GM12873 (cell line): ENCODE measurements around the gene IL18R1.

Experiments used
- TF ChIP-seq, protein P1 (sequence below): IDR thresholded peaks from 2 replicates; pipeline ENCODE4 v1.5.1; 2012; ENCODE audit warnings: low read depth, mild to moderate bottlenecking, moderate library complexity, low read length, control low read depth; ENCODE audit not compliant: insufficient read depth; ENCODE audit errors: missing control alignments

Gene IL18R1

GRCh38 chr2:102424754-102425153 is 69.2 kb downstream of the IL18R1 start:
- TF ChIP-seq, protein P1, sequence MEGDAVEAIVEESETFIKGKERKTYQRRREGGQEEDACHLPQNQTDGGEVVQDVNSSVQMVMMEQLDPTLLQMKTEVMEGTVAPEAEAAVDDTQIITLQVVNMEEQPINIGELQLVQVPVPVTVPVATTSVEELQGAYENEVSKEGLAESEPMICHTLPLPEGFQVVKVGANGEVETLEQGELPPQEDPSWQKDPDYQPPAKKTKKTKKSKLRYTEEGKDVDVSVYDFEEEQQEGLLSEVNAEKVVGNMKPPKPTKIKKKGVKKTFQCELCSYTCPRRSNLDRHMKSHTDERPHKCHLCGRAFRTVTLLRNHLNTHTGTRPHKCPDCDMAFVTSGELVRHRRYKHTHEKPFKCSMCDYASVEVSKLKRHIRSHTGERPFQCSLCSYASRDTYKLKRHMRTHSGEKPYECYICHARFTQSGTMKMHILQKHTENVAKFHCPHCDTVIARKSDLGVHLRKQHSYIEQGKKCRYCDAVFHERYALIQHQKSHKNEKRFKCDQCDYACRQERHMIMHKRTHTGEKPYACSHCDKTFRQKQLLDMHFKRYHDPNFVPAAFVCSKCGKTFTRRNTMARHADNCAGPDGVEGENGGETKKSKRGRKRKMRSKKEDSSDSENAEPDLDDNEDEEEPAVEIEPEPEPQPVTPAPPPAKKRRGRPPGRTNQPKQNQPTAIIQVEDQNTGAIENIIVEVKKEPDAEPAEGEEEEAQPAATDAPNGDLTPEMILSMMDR = no peak

GRCh38 chr2:102425441-102426132 is 70.0 kb downstream of the IL18R1 start:
- TF ChIP-seq, protein P1 = no peak

- TF ChIP-seq, protein P1 = no peak
These were observed 71.7 kb downstream of the IL18R1 start for GRCh38 chr2:102427249-102427648.

DNA sequence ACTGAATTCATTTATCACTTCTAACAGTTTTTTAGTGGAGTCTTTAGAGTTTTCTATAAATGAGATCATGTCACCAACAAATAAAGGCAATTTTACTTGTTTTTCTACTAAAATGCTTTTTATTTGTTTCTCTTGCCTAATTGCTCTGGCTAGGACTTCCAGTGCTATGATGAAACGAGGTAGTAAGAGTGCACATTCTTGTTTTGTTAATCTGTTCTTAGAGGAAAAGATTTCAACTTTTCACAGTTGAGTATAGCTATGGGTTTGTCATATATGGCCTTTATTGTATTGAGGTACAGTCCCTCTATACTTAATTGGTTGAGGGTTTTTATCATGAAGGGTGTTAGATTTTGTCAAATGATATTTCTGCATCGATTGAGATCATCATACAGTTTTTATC is 73.0 kb downstream of the IL18R1 start:
- TF ChIP-seq, protein P1 = no peak

DNA sequence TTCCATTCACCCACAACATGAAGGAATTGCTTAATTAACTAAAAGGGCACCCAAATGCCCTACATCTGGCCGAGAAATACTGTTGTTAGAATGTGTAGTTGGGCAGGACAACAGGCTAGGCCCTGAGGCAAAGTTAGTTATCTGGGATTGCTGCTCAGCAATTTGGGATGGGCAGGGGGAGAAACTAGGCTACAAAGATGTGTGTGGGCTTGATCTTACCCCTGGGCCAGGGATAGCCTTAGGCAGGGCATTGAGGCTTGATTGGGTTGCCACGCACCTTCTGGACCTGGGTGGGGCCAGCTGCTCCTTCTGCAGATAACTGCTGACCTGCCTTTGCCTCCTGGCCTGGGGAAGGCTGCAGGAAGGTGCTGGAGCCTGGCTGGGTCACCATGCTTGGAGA is 76.8 kb downstream of the IL18R1 start:
- TF ChIP-seq, protein P1 = no peak

GRCh38 chr2:102433973-102434654 is 78.5 kb downstream of the IL18R1 start:
- TF ChIP-seq, protein P1 = no peak

- TF ChIP-seq, protein P1 = no peak
These were observed 79.2 kb downstream of the IL18R1 start for GRCh38 chr2:102434655-102435381.
